ENCODE measurements around the gene ZBTB46.
"Not testable (repeated sequence)": the region's sequence is repeated elsewhere in the genome, so short reads cannot be mapped to it uniquely, and the experiment has no call there.

Gene ZBTB46

GRCh38 chr20:63873477-63873971 lies 42.5 kb upstream of the ZBTB46 start:
- H3K4me3 Mint-ChIP-seq = no peak overlapping the region
- no peak for TF ChIP-seq CTCF (IDR thresholded peaks at IDR 0.05; ENCODE audit: unreplicated experiment in 3 of 3)
- H3K27me3 Mint-ChIP-seq (ENCODE audit: low read depth) = no peaks in the 10 kb centered on the region
- H3K9me3 Mint-ChIP-seq = no peaks in the 10 kb centered on the region
- H3K27ac Mint-ChIP-seq = no peak overlapping the region
- H3K36me3 Mint-ChIP-seq (ENCODE audit: low read depth) = peaks cover 46% of the 10 kb centered on the region
- peaks cover 17% of the 10 kb centered on the region for H3K4me1 Mint-ChIP-seq

- H3K4me1 Mint-ChIP-seq = peaks cover 23% of the 10 kb centered on the region
- no peaks in the 10 kb centered on the region for H3K9me3 Mint-ChIP-seq
- H3K27ac Mint-ChIP-seq = no peak overlapping the region
- H3K4me3 Mint-ChIP-seq = peak overlapping the region; percentile 48 to 79 (median 72)
- H3K27me3 Mint-ChIP-seq (ENCODE audit: low read depth) = no peaks in the 10 kb centered on the region
- TF ChIP-seq CTCF (IDR thresholded peaks at IDR 0.05; ENCODE audit: unreplicated experiment in 3 of 3) = no peak
- H3K36me3 Mint-ChIP-seq (ENCODE audit: low read depth) = peaks cover 24% of the 10 kb centered on the region
These were observed 37.2 kb upstream of the ZBTB46 start for GRCh38 chr20:63868264-63868663.

DNA sequence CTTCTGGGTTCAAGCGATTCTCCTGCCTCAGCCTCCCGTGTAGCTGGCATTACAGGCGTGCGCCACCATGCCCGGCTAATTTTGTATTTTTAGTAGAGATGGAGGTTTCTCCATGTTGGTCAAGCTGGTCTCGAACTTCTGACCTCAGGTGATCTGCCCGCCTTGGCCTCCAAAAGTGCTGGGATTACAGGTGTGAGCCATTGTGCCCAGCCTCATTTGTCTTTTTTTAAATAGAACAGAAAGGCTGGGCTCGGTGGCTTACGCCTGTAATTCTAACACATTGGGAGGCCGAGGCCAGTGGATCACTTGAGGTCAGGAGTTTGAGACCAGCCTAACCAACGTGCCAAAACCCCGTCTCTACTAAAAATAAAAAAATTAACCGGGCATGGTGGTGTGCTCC lies 36.0 kb upstream of the ZBTB46 start:
- H3K27me3 Mint-ChIP-seq (ENCODE audit: low read depth); H3K9me3 Mint-ChIP-seq; H3K27ac Mint-ChIP-seq: not testable (repeated sequence)
- peaks cover 23% of the 10 kb centered on the region for H3K36me3 Mint-ChIP-seq (ENCODE audit: low read depth)
- peak overlapping the region; percentile 88 to 94 (median 91) for H3K4me3 Mint-ChIP-seq
- peaks cover 23% of the 10 kb centered on the region for H3K4me1 Mint-ChIP-seq

GRCh38 chr20:63864978-63865640 lies 34.0 kb upstream of the ZBTB46 start, which contains the start of gene TPD52L2:
Gene TPD52L2, plus strand, starts transcription at chr20:63865270. Its CDS starts 96 bp downstream, at chr20:63865366.
- Mint-ChIP-seq H3K27me3 (ENCODE audit: low read depth) (no peaks in the 10 kb centered on the region), H3K36me3 (ENCODE audit: low read depth) (peaks cover 18% of the 10 kb centered on the region), H3K27ac (peak within 1 kb of the TSS; percentile 83 to 96 (median 87)), H3K4me3 (peak within 1 kb of the TSS; percentile 88 to 94 (median 91)), H3K9me3 (no peaks in the 10 kb centered on the region), H3K4me1 (peaks cover 23% of the 10 kb centered on the region)
- TF ChIP-seq CTCF (IDR thresholded peaks at IDR 0.05; ENCODE audit: unreplicated experiment in 3 of 3) = no peak

GRCh38 chr20:63864545-63864977 lies 33.5 kb upstream of the ZBTB46 start:
- peaks cover 16% of the 10 kb centered on the region for H3K36me3 Mint-ChIP-seq (ENCODE audit: low read depth)
- H3K9me3 Mint-ChIP-seq = no peaks in the 10 kb centered on the region
- H3K4me1 Mint-ChIP-seq = peaks cover 23% of the 10 kb centered on the region
- H3K27ac Mint-ChIP-seq = peak overlapping the region; percentile 83 to 96 (median 87)
- H3K27me3 Mint-ChIP-seq (ENCODE audit: low read depth) = no peaks in the 10 kb centered on the region
- peak in 1 of 3 experiments; percentile 10 for TF ChIP-seq CTCF (IDR thresholded peaks at IDR 0.05; ENCODE audit: unreplicated experiment in 3 of 3)
- H3K4me3 Mint-ChIP-seq = peak overlapping the region; percentile 88 to 94 (median 91)

DNA sequence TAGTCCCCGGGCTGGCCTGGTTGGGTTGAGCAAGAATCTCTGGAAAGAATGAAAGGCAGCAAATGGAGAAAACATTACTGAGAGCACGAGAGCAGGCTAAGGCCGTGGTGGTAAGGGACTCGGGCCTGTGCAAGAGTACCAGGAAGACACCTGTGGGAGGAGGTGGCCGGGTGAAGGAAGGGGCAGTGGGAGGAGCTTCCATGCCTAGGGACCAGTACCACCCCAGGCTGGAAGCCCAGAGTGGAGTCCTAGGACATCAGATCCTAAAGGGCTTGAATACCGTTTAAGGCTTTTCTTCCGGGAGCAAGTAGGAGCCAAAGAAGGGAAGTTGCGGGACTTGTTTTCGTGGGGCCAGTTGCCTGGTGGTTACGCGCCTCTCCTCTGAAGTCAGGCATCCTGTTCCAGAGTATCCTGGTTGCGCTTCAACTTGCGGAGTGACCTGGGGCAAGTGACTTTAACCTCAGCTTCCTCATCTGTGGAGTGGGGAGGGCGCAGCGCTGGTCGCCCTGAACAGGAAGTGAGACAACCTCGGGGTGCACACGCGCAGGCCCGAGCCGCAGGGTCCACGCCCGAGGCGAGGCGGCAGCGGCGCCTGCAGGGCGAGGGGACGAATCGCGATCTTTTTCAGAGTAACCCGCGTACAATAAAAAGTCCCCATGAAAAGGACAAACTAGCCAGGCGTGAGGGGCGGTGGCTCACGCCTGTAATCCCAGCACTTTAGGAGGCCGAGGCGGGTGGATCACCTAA lies 32.9 kb upstream of the ZBTB46 start:
- no peaks in the 10 kb centered on the region for H3K9me3 Mint-ChIP-seq
- peaks cover 27% of the 10 kb centered on the region for H3K4me1 Mint-ChIP-seq
- H3K4me3 Mint-ChIP-seq = peak overlapping the region; percentile 88 to 94 (median 91)
- peaks cover 10% of the 10 kb centered on the region for H3K36me3 Mint-ChIP-seq (ENCODE audit: low read depth)
- H3K27ac Mint-ChIP-seq = peak overlapping the region; percentile 83 to 96 (median 87)
- peak; percentile 67 to 80 (median 75) for TF ChIP-seq CTCF (IDR thresholded peaks at IDR 0.05; ENCODE audit: unreplicated experiment in 3 of 3)
- no peaks in the 10 kb centered on the region for H3K27me3 Mint-ChIP-seq (ENCODE audit: low read depth)

All from nephron (organoid).